GM12878 (cell line): ENCODE results near the gene ZNF682. TPM values are rescaled to one million over a fixed set of nuclear protein-coding genes. Genes with fewer than 3 reads are reported as not detected.
A peak's percentile ranks its signal among the peaks of the same experiment; 100 is the strongest.

Experiments
- ATAC-seq: fragments of 200-7000 bp; cut with Tn5 transposase; 3 replicates; pipeline ENCODE4 v1.9.1; 2020; ENCODE audit warnings: mild to moderate bottlenecking, moderate library complexity
- BruUV-seq: library from RNA; stranded (reverse); fragments of 400-500 nt; replicated peaks from 2 replicates; lab custom pipeline; 2021; lab: Mats Ljungman, UMichigan
- CTCF ChIA-PET: fragments of 300-600 bp; sonication (Branson Sonifier 250); formaldehyde crosslinking; extraction: SDS; loops from one replicate; lab custom pipeline; 2021; ENCODE audit warnings: inconsistent platforms; lab: Yijun Ruan, JAX
- POLR2A ChIA-PET: fragments of 350-600 bp; formaldehyde crosslinking; extraction: SDS; loops from one replicate; lab custom pipeline; 2021; ENCODE audit warnings: inconsistent platforms; lab: Charles Lee
- RAD21 ChIA-PET: fragments of 300-600 bp; sonication (Branson Sonifier 250); formaldehyde crosslinking; loops from one replicate; lab custom pipeline; 2023; ENCODE audit warnings: antibody characterized with exemption; ENCODE audit not compliant: unreplicated experiment; lab: Charles Lee
- SMC1A ChIA-PET: fragments of 300-600 bp; sonication (Branson Sonifier 250); formaldehyde crosslinking; loops from one replicate; lab custom pipeline; 2023; ENCODE audit not compliant: unreplicated experiment, uncharacterized antibody; lab: Charles Lee
- DNase-seq: peaks from one replicate; pipeline ENCODE4 v3.0.0-alpha.2; 2011; ENCODE audit warnings: low read depth, low spot score
- FAIRE-seq: peaks from 3 replicates; lab custom pipeline; 2011; peaks lifted over from hg19 to GRCh38; lab: Jason Lieb, UNC
- H2AFZ ChIP-seq: 2 replicates; pipeline ENCODE4 v1.6.0; 2011; ENCODE audit warnings: low read depth, low read length, control low read depth; ENCODE audit not compliant: control insufficient read depth
- H3K27ac ChIP-seq: 2 replicates; pipeline ENCODE4 v1.5.1; 2011; ENCODE audit warnings: control low read depth; ENCODE audit not compliant: control insufficient read depth, insufficient read depth
- H3K27me3 ChIP-seq, 2 experiments: replicated peaks in 1 of 2; 2 replicates each; pipeline versions ENCODE4 v1.6.0 to v1.6.1; 2011; ENCODE audit warnings: low read length in 1 of 2; ENCODE audit not compliant: control insufficient read depth in 2 of 2, insufficient read depth in 2 of 2
- H3K36me3 ChIP-seq, 2 experiments: 2 replicates each; pipeline ENCODE4 v1.5.1; 2011; ENCODE audit warnings: low read length in 1 of 2; ENCODE audit not compliant: control insufficient read depth in 2 of 2, insufficient read depth in 2 of 2
- H3K4me1 ChIP-seq: 2 replicates; pipeline ENCODE4 v1.6.1; 2011; ENCODE audit warnings: mild to moderate bottlenecking, low read length, moderate library complexity, mixed read lengths; ENCODE audit not compliant: control insufficient read depth, insufficient read depth
- H3K4me2 ChIP-seq: 2 replicates; pipeline ENCODE4 v1.6.0; 2011; ENCODE audit warnings: control low read depth; ENCODE audit not compliant: control insufficient read depth, insufficient read depth
- H3K4me3 ChIP-seq: fragments of 200-600 bp; sonication (generic); 2 replicates; pipeline ENCODE4 v1.5.1; 2016
- H3K79me2 ChIP-seq: 2 replicates; pipeline ENCODE4 v1.6.0; 2011; ENCODE audit warnings: low read length; ENCODE audit not compliant: control insufficient read depth, insufficient read depth
- H3K9ac ChIP-seq: 2 replicates; pipeline ENCODE4 v1.8.0; 2011; ENCODE audit warnings: low read length, control low read depth, mixed read lengths; ENCODE audit not compliant: control insufficient read depth, insufficient read depth
- H3K9me3 ChIP-seq: replicated peaks from 3 replicates; pipeline ENCODE4 v1.5.1; 2011; ENCODE audit warnings: mild to moderate bottlenecking, low read length; ENCODE audit not compliant: control insufficient read depth, insufficient read depth
- H4K20me1 ChIP-seq: 2 replicates; pipeline ENCODE4 v1.6.0; 2011; ENCODE audit not compliant: control insufficient read depth, insufficient read depth
- KDM1A ChIP-seq: fragments of 200-600 bp; sonication (generic); IDR thresholded peaks from 2 replicates; pipeline ENCODE4 v1.6.1; 2016; ENCODE audit warnings: borderline replicate concordance
- NBN ChIP-seq: fragments of 450-650 bp; IDR thresholded peaks from 2 replicates; pipeline ENCODE4 v1.6.1; 2016
- NFYB ChIP-seq: IDR thresholded peaks from 2 replicates; pipeline ENCODE4 v1.6.1; 2011; ENCODE audit warnings: low read depth, mild to moderate bottlenecking, low read length, improper control_type of control experiment, moderate library complexity; ENCODE audit not compliant: insufficient read depth
- NR2C1 ChIP-seq: fragments of 450-650 bp; IDR thresholded peaks from 2 replicates; pipeline ENCODE4 v1.6.1; 2017; ENCODE audit warnings: antibody characterized with exemption, mild to moderate bottlenecking, moderate library complexity
- POLR2A ChIP-seq: IDR thresholded peaks from 2 replicates; pipeline ENCODE4 v1.6.1; 2011; ENCODE audit warnings: low read depth, mild to moderate bottlenecking, low read length
- RB1 ChIP-seq: fragments of 450-650 bp; formaldehyde crosslinking; IDR thresholded peaks from 2 replicates; pipeline ENCODE4 v1.6.1; 2017; ENCODE audit warnings: mild to moderate bottlenecking, borderline replicate concordance
- SIX5 ChIP-seq: IDR thresholded peaks from 2 replicates; pipeline ENCODE4 v1.6.1; 2011; ENCODE audit warnings: mild to moderate bottlenecking, low read depth, low read length, moderate library complexity; ENCODE audit not compliant: severe bottlenecking
- SMC3 ChIP-seq: IDR thresholded peaks from 2 replicates; pipeline ENCODE4 v1.6.1; 2011; ENCODE audit warnings: low read length, improper control_type of control experiment, borderline replicate concordance
- TARDBP ChIP-seq: IDR thresholded peaks from 2 replicates; pipeline ENCODE4 v1.6.1; 2016; ENCODE audit warnings: borderline replicate concordance
- ZNF207 ChIP-seq: fragments of 450-650 bp; IDR thresholded peaks from 2 replicates; pipeline ENCODE4 v1.6.1; 2014; ENCODE audit warnings: antibody characterized with exemption, mild to moderate bottlenecking, borderline replicate concordance
- WGBS: methylation state at CpG from one replicate; pipeline ENCODE4 v1.1.6; 2016; ENCODE audit warnings: low lambda C conversion rate; ENCODE audit not compliant: insufficient replicate concordance, insufficient coverage; ENCODE audit errors: missing lambda C conversion rate; 5-methylcytosine and 5-hydroxymethylcytosine counted together
- in situ Hi-C: fragments of 300-500 bp; cut with MboI; formaldehyde crosslinking; loops from 9 replicates; pipeline ENCODE4 v1.14.3; 2018; ENCODE audit warnings: mixed read lengths
- intact Hi-C: fragments of 100-400 bp; cut with micrococcal nuclease; formaldehyde crosslinking; loops from one replicate; pipeline ENCODE4 v1.14.2; 2022; ENCODE audit not compliant: unreplicated experiment
- polyA plus RNA-seq, 11 experiments: library from polyadenylated mRNA; depleted of rRNA in 4 of 11; unstranded in 6 of 11; stranded (reverse) in 5 of 11; fragments of >200 nt; fragmentation: Nextera tagmentation in 4 of 11; fragmentation: Illumina TruSeq in 1 of 11; extraction: Ambion mirVana in 4 of 11; extraction: Trizol in 1 of 11; gene quantifications; 1 replicate in 1 of 11; 2 replicates in 10 of 11; pipeline versions ENCODE4 v1.2.1 to v1.2.3, GENCODE V29; 2011 to 2016; ENCODE audit warnings: inconsistent platforms in 2 of 11, missing spikeins in 2 of 11, low read depth in 1 of 11
- total RNA-seq, 4 experiments: library from RNA; depleted of rRNA in 3 of 4; stranded (reverse); fragments of >200 nt in 3 of 4; fragmentation: Illumina TruSeq in 1 of 4; extraction: Trizol in 1 of 4; gene quantifications; 2 replicates each; pipeline versions ENCODE4 v1.2.1 to v1.2.3, GENCODE V29; 2013 to 2021
- TF ChIP-seq, protein P1 (sequence below): IDR thresholded peaks from 2 replicates; pipeline ENCODE4 v1.6.1; 2012; ENCODE audit warnings: low read depth, low read length, improper control_type of control experiment
- TF ChIP-seq, protein P2 (sequence below): IDR thresholded peaks from 2 replicates; pipeline ENCODE4 v1.6.1; 2012; ENCODE audit warnings: low read depth, low read length, improper control_type of control experiment
- TF ChIP-seq, protein P3 (sequence below): IDR thresholded peaks from 2 replicates; pipeline ENCODE4 v1.6.1; 2011; ENCODE audit warnings: mild to moderate bottlenecking, low read depth, low read length, moderate library complexity; ENCODE audit not compliant: insufficient replicate concordance

ZNF682 gene
- total and polyA plus RNA-seq, 10 of the 15 experiments (the other 5 are each of a cell fraction or from before 2014, with no cell fraction given), result 0.06 to 1.6 (median 0.27) TPM; not detected in 3

DNA sequence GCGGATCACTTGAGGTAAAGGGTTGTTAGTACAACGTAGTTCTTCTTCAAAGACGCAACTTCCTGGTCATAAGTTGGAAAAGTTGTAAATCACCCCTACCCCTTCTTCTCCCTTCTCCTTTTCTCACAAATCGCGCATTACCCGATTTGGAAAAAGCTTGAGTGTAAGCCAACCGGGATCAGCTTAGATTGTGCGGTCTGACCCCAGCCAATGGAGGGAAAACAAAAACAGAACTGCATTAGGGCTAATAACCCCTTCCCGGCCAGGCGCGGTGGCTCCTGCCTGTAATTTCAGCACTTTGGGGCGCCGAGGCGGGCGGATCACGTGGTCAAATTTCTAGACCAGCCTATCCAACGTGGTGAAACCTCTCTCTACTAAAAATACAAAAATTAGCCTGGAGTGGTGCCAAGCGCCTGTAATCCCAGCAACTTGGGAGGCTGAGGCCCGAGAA lies 39.3 kb upstream of the ZNF682 start:
- H3K4me1 ChIP-seq, result no peaks in the 10 kb centered on the region
- no peak overlapping the region for H3K27ac ChIP-seq
- intact Hi-C loops, result no loop called here
- BruUV-seq, result no TSS peak
- FAIRE-seq (no peak), ATAC-seq (no peak), DNase-seq (no peak)
- H3K9me3 ChIP-seq, result no peaks in the 10 kb centered on the region; the same call in 1 of the 3 replicates
- RAD21 ChIA-PET, result no interaction called here
- CTCF ChIA-PET, result no interaction called here
- in situ Hi-C loops, result no loop called here
- no peak for TF ChIP-seq KDM1A
- TF ChIP-seq RB1, result no peak
- no peak for TF ChIP-seq NBN
- TF ChIP-seq, protein P1, sequence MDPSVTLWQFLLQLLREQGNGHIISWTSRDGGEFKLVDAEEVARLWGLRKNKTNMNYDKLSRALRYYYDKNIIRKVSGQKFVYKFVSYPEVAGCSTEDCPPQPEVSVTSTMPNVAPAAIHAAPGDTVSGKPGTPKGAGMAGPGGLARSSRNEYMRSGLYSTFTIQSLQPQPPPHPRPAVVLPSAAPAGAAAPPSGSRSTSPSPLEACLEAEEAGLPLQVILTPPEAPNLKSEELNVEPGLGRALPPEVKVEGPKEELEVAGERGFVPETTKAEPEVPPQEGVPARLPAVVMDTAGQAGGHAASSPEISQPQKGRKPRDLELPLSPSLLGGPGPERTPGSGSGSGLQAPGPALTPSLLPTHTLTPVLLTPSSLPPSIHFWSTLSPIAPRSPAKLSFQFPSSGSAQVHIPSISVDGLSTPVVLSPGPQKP, result no peak
- TF ChIP-seq TARDBP, result no peak
- peak overlapping the region; percentile 30; the same call in 1 of the 2 replicates for H3K4me2 ChIP-seq
- H3K4me3 ChIP-seq, result peak overlapping the region; percentile 50; the same call in 1 of the 2 replicates
- H2AFZ ChIP-seq, result 0 out of 2 replicates have a peak overlapping the region, but pooled peaks have one; percentile 17
- WGBS, result 3% methylated on average over 19 of the region's 19 CpGs
- no peaks in the 10 kb centered on the region for H4K20me1 ChIP-seq
- no peaks in the 10 kb centered on the region for H3K27me3 ChIP-seq
- H3K9ac ChIP-seq, result peak overlapping the region; percentile 22
- no peaks in the 10 kb centered on the region for H3K79me2 ChIP-seq
- no peaks in the 10 kb centered on the region for H3K36me3 ChIP-seq
- SMC1A ChIA-PET, result no interaction called here
- POLR2A ChIA-PET, result no interaction called here

DNA sequence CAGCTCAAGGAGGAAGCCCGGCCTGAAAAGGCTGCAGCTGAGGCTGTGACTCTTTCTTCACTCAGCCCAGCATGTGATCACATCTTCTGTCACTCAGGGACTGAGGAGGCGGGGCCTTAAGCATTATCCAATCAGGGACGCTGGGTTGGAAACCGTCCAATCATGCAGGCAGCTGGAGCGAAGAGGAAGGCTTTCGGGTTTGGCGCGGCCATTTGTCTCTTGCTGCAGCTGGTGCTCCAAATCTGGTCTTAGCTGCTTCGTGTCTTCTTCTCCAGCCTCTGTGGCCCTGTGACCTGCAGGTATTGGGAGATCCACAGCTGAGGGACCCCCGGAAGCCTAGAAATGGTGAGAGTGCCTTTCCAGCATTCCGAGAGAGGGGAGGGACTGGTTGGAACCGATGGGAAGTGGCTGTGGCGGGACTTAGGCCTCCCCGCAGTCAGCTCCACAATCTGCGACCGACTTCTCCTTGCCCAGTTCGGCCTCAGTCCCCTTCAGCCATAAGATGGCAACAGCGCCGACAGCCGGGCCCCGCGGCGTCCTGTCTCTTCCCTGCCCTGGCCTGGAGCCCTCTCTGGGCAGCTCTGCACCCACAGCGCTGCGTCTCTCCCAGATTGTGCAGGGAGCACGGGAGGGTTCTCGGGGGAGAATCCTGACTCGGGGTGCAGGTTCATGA lies 38.6 kb upstream of the ZNF682 start, which contains the start of gene ZNF90:
Gene ZNF90 (plus strand): TSS at position 210 of the 673 bp plus-strand sequence. CDS start 133 bp downstream, at position 343.
- peak within 1 kb of the TSS; percentile 44; the same call in 1 of the 2 replicates for H2AFZ ChIP-seq
- TF ChIP-seq SMC3 (no peak), POLR2A (peak; percentile 33; the same call in 1 of the 2 replicates), SIX5 (no peak), NFYB (peak; percentile 61; the same call in 1 of the 2 replicates), NR2C1 (no peak), ZNF207 (no peak)
- TF ChIP-seq, protein P2, sequence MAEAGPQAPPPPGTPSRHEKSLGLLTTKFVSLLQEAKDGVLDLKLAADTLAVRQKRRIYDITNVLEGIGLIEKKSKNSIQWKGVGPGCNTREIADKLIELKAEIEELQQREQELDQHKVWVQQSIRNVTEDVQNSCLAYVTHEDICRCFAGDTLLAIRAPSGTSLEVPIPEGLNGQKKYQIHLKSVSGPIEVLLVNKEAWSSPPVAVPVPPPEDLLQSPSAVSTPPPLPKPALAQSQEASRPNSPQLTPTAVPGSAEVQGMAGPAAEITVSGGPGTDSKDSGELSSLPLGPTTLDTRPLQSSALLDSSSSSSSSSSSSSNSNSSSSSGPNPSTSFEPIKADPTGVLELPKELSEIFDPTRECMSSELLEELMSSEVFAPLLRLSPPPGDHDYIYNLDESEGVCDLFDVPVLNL, result 0 out of 2 replicates have a peak, but pooled peaks have one; percentile 27
- TF ChIP-seq, protein P3, sequence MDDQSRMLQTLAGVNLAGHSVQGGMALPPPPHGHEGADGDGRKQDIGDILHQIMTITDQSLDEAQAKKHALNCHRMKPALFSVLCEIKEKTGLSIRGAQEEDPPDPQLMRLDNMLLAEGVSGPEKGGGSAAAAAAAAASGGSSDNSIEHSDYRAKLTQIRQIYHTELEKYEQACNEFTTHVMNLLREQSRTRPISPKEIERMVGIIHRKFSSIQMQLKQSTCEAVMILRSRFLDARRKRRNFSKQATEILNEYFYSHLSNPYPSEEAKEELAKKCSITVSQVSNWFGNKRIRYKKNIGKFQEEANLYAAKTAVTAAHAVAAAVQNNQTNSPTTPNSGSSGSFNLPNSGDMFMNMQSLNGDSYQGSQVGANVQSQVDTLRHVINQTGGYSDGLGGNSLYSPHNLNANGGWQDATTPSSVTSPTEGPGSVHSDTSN, result peak; percentile 44

More for the DNA sequence above, 38.6 kb upstream of the ZNF682 start, which contains the start of gene ZNF90:
- RAD21 ChIA-PET, result no interaction called here
- CTCF ChIA-PET, result no interaction called here
- H3K79me2 ChIP-seq, result no peaks in the 10 kb centered on the region
- H3K4me1 ChIP-seq, result no peaks in the 10 kb centered on the region
- SMC1A ChIA-PET, result no interaction called here
- H4K20me1 ChIP-seq, result no peaks in the 10 kb centered on the region
- in situ Hi-C loops (no loop called here), intact Hi-C loops (no loop called here)
- no peak for FAIRE-seq
- H3K9me3 ChIP-seq, result no peaks in the 10 kb centered on the region; the same call in 1 of the 3 replicates
- ATAC-seq, result no peak
- H3K4me2 ChIP-seq, result peak within 1 kb of the TSS; percentile 30; the same call in 1 of the 2 replicates
- POLR2A ChIA-PET, result interaction anchor here (0.6 kb wide), 1 partner anchor 98 kb away, joined by 3 read pairs; no protein-coding TSS in a partner anchor
- H3K36me3 ChIP-seq, result no peaks in the 10 kb centered on the region
- H3K4me3 ChIP-seq, result peak within 1 kb of the TSS; percentile 50; the same call in 1 of the 2 replicates
- peak within 1 kb of the TSS; percentile 22 for H3K9ac ChIP-seq
- no TSS peak for BruUV-seq
- DNase-seq, result peak; percentile 11
- WGBS, result under 1% methylated on average over 28 of the region's 28 CpGs
- no peak within 1 kb of the TSS for H3K27ac ChIP-seq
- H3K27me3 ChIP-seq, result no peaks in the 10 kb centered on the region
